ENCODE results near the gene TPI1.
"Not testable (repeated sequence)": the region's sequence is repeated elsewhere in the genome, so short reads cannot be mapped to it uniquely, and the experiment has no call there.

The TPI1 gene

DNA sequence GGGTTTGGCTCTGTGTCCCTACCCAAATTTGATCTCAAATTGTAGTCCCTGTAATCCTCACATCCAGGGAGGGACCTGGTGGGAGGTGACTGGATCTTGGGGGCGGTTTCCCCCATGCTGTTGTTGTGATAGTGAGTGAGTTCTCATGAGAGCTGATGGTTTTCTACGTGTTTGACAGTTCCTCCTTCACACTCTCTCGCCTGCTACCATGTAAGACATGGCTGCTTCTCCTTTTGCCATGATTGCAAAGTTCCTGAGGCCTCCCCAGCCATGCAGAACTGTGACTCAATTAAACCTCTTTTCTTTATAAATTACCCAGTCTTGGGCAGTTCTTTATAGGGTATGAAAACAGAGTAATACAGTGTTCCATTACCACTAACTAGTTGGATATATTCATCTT is 27.0 kb downstream of the TPI1 start:
- DNase-seq = no peak

DNA sequence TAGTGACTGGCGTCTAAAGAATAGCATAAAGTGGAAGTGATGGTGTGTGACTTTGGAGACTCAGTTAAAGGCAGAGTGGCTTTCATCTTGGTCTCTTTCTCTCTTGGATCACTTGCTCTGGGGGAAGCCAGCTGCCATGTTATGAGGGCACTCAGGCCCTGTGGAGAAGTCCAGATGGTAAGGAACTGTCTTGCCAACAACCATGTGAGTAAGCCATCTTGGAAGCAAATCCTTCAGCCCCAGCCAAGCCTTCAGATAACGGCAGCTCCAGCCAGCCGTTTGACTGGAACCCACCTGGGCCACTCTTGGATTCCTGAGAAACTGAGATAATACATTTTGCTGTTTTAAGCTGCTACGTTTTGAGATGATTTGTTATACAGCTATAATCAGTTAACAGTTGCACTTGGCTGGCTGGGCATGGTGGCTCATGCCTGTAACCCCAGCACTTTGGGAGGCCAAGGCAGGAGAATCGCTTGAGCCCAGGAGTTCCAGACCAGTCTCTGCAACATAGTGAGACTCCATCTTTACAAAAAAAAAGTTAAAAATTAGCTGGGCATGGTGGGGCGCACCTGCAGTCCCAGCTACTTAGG is 29.6 kb downstream of the TPI1 start:
- no peak for DNase-seq

DNA sequence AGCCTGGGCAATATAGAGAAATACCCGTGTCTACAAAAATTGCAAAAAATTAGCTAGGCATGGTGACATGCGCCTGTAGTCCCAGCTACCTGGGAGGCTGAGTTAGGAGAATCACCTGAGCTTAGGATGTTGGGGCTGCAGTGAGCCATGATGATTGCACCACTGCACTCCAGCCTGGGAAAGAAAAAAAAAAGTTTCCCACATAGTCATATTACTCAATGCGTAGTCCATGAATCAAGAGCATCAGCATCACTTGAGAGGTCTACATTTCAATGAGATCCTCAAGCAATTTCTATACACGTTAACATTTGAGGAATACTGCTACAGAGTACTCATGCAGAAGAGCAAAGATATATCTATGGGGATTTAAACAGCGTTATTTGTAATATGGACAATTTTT is 32.1 kb downstream of the TPI1 start:
- DNase-seq = no peak

DNA sequence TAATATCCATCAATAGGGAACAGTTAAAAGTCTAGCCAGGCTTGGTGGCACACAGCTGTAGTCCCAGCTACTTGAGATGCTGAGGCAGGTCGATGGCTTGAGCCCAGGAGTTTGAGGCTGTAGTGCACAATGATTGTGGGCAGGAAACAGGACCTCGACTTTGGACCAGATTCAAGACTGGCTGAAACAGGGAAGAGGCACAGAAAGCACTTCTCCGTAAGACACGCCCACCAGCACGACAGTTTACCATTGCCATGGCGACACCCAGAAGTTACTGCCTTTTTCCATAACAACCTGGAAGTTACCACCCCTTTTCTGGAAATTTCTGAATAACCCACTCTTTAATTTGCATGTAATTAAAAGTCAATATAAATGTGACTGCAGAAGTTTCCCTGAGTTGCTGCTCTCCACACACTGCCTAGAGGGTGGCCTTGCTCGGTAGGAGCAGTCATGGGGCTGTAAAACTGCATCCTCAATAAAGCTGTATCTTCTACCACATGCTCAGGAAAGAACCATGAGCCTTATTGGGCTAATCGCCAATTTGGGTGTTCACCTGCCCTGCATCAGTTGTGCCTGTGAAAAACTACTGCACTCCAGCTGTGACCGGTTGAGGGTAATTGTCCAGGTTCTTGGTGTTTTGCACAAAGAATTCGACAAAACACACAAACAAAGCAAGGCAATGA is 32.6 kb downstream of the TPI1 start:
- no peak for DNase-seq

DNA sequence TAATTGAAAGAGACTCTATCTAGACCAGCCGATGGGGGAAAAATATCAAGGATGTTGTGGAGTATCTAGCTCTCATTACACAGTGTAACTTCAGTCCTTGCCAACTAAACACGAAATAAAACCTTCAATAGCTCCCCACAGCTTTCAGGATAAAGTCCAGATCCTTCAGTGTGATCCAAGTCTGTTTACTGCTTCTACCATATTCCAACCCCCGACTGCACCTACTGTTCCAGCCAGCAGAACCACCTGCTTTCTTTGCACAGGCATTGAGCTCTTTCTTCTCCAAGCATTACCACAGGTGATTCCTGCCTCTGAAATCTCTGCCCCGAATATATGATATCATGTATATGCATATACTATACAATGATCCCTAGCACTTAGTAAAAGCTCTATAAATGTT is 35.1 kb downstream of the TPI1 start:
- no peak for DNase-seq

DNA sequence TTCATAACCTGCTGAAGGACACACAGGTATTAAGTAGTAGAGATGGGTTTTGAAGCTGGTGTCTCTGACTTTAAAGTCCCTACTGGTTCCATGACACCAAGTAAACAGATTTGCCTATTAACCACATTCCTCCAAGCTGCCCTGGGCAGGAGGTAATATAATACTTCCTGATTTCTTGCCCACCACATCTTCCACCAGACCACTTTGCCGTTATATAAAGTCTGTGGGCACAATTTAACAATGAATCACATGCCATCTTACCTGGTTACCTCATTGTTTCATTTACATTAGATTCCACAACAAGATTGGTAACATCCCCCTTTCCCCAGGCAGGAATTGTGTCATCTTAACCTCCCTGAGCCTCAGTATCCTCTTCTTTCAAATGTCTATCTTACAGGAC is 36.4 kb downstream of the TPI1 start:
- no peak for DNase-seq

DNA sequence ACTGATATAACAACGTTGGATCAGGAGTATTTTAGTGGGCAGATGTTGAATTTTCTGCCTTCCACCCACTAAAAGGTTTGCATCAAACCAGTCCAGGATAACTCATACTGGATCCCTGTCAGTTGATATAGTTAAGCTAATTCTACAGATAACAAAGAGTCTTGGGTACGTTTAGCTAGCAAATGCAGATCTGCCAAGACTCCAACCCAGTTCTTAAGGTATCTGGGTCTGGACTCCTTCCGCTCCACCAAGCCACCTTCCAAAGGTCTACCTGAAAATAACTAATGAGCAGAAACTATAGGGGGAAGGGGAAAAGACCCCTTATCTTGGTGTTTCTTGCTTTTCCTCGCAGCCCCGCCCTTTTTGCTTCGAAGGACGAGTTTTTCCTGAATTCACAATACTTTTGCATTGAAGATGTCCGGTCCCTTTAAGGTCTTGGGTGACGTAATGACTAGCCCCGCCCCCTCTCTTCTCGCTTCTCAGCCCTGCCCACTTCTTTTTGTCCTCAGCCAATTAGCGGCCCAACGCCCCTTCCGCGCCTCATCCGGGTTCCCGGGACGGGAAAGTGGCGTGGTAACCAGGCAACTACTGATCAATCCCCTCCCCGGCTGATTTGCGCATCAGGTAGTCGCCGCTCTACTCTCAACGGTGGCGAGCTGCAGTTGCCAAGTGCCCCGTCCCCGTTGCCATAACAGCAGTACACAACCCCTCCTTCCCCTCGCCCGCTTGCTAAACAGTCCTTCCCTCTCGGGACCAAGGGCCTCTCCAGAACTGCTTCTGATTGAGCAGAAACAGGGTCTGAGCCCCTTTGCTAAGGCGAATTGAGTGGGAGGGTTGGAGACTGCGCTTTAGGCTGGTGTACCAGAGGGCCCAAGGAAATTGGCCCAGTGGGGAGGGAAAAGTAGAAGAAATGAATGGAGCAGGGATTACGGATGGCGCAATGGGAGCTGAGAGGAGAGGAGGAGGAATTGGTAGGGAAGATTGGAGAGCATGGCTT is 37.2 kb downstream of the TPI1 start, which contains the start of gene LRRC23:
LRRC23 (plus strand) TSS at position 543 of the 997 bp plus-strand sequence. CDS start 812 bp downstream, outside the sequence.
- DNase-seq = peak; percentile 96

DNA sequence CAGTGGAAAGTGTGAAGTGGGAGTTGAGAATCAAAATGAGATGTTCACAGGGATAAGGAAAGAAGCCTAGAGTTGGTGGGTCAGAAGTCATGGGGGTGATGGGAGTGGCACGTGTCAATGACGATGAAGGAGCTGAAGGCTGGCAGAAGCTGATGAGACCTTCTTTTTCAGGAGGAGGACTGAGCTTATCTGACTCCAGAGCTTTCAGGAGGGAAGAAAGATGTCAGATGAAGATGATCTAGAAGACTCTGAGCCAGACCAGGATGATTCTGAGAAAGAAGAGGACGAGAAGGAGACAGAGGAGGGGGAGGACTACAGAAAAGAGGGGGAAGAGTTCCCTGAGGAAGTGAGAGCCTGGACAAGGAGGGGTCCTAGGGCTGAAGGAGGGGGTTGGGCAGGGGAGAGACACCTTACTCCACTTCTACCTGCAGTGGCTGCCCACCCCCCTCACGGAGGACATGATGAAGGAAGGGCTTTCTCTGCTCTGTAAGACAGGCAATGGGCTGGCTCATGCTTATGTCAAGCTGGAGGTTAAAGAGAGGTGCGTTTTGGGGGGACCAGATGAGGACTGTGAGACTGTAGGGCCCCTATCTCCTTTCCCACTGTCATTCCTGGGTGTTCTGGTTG is 38.2 kb downstream of the TPI1 start:
- DNase-seq = no peak

DNA sequence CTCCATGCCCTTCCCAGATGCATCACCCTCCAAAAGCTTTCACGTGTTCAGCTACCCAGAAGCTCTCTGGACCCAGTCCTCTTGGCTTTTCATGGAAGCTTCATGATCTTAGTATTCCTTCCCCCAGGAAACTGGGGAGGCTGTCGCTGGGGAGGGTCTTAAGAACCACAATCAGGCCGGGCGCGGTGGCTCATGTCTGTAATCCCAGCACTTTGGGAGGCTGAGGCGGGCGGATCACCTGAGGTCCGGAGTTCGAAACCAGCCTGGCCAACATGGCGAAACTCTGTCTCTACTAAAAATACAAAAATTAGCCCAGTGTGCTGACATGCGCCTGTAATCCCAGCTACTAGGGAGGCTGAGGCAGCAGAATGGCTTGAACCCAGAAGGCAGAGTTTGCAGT is 40.8 kb downstream of the TPI1 start:
- not testable (repeated sequence) for DNase-seq

DNA sequence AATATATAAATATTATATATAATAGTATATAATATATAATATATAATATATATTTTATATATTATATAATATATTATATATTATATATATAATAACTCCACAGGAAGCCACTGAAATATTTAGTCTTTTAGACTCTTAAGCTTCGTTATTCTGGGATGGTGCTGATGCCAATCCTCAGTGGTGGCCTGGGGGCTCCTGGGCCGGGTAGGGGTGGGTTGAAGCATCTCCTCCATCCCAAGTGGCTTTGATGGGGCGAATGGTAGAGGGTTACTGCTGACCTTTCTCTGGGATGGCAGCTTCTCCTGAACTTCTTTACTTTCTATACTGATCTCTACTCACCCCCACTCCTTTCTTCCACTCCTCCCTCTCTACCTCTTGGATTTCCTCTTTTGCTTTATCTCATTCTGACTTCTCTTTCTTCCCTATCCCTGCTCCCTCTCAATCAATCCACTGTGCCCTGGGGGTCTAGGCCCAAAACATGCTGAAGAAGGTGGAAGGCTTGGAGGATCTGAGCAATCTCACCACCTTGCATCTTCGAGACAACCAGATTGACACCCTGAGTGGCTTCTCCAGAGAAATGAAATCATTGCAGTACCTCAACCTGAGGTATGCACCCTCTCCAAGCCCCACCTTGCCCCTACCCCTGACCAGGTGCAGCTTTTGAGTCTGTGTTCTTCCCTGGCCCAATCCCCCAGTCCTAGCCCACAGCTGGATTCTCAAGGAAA is 42.3 kb downstream of the TPI1 start:
- no peak for DNase-seq

DNA sequence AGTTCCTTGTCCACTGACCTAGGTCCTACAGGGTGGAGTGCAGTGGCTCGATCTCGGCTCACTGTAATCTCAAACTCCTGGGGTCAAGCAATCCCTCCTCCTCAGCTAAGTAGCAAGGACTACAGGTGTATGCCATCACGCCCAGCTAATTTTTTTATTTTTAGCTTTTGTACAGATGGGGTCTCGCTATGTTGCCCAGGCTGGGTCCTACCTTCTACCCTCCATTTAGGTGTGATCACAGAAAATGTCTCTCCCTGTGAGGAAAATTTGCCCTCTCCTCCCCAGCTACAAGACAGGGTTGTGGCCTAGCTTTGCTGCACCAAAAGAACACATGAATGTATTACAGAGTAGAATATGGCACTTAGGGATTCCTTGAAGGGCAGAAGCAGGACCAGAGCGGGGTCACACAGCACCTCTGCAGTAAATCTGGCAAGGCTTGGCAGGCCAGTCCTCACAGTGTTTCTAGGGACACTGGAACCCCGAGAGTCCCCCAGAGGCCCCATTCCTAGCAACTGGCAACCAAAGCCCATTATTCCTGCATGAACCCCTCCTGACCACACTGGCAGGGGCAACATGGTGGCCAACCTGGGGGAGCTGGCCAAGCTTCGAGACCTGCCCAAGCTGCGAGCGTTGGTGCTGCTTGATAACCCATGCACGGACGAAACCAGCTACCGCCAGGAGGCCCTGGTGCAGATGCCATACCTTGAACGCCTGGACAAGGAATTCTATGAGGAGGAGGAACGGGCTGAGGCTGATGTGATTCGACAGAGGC is 45.0 kb downstream of the TPI1 start:
- DNase-seq = no peak

DNA sequence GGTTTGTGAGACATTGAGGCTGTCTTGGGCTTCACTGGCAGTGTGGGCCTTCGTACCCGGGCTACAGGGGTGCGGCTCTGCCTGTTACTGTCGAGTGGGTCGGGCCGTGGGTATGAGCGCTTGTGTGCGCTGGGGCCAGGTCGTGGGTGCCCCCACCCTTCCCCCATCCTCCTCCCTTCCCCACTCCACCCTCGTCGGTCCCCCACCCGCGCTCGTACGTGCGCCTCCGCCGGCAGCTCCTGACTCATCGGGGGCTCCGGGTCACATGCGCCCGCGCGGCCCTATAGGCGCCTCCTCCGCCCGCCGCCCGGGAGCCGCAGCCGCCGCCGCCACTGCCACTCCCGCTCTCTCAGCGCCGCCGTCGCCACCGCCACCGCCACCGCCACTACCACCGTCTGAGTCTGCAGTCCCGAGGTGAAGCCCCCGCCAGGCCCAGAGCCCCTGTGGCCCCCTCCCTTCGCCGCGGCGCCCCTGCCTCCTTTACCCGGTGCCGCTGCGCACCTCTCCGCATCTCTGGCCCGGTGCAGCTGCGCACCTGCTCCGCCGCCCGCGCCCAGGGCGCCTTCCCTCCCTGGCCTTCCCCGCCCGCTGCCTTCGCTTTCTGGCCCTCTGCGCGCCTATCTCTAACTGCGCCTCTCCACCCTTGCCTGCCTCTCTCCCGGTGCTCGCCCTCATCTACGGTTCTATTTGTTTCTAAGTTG is 47.1 kb downstream of the TPI1 start, which contains the start of gene ENO2:
ENO2 (plus strand) TSS at position 335 of the 701 bp plus-strand sequence. CDS start 1,253 bp downstream, outside the sequence.
- DNase-seq = peak; percentile 80

DNA sequence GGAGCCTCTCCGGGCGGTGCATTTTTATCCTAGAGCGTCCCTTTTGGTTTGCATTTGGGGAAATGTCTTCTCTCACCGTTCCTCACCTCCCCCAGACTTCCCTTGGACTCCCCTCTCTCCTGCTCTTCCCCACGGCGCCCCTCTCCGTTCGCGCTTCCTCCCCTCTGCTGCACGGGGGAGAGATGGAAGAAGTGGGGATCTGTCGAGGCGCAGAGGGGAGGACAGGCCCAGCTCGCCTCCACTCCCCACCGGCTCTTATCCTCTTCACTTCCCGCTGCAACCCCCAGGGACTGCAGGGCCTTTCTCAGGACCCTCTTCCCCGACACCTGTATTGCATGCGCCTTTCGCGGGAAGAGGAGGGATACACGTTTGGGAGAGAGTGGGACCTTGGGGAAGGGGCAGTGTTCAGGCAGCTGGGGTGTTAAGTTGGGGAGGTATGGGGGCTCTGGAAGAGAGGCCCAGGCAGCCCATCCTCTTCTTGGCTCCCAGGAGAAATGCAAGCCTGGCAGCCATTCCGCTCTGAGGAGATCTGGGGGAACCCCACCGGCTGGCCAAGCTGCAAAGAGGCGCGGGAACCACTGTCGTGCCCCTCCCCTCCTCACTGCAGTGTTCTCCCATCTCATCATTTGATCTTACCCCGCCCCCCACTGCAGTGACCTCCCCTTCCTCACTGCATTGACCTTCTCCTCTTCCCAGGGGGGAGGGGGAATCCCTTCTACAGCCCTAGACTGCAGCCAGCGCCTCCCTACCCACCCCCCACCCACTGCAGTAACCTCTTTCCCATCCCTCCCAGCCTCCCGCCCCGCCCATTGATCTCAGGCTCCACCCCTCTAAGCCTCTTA is 47.8 kb downstream of the TPI1 start:
- no peak for DNase-seq

DNA sequence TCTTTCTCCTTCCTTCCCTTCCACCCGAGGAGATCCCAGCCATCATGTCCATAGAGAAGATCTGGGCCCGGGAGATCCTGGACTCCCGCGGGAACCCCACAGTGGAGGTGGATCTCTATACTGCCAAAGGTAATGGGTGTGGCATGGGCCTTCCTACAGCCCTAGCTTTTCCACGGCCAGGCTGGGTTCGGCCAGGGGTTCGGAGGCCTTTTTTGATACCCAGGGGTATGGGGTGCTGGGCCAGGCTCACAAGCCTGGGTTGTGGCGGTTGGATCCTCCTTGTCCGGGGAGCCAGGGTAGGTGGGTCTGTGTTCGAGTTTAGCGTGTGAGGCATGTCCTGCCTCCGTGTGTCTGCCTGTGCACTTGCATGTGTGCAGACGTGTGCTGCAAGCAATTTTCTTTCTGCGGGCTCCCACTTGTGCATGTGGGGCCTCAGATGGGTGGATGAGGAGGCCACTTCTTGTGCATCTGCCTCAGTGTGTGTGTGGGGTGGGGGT is 48.5 kb downstream of the TPI1 start:
- no peak for DNase-seq

DNA sequence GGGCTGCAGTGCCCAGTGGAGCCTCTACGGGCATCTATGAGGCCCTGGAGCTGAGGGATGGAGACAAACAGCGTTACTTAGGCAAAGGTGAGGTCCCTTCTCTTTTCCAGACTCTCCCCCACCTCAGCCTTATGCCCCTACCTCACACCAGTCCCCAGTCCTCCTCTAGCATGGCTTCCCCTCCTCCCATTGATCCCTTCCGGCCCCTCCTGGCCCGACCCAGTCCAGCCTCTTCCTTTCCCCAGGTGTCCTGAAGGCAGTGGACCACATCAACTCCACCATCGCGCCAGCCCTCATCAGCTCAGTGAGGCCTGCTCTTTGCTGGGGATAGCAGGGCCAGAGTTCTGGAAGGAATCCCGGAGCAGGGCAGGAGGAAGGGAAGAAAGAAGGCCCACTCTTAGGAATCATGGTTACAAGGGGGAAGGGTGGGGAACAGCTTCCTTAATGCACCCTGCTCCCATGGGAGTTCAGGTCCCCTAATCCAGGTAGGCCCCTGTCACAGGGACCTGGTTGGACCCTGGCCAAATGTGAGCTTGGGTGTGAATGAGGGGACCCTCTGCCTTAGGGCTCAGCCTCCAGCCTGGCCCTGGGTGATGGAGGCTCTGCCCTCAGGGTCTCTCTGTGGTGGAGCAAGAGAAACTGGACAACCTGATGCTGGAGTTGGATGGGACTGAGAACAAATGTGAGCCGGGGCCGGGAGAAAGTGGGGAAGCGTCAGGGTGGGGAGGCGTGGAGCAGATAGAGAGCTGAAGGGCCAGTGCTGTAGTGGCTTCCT is 49.3 kb downstream of the TPI1 start:
- DNase-seq = no peak

DNA sequence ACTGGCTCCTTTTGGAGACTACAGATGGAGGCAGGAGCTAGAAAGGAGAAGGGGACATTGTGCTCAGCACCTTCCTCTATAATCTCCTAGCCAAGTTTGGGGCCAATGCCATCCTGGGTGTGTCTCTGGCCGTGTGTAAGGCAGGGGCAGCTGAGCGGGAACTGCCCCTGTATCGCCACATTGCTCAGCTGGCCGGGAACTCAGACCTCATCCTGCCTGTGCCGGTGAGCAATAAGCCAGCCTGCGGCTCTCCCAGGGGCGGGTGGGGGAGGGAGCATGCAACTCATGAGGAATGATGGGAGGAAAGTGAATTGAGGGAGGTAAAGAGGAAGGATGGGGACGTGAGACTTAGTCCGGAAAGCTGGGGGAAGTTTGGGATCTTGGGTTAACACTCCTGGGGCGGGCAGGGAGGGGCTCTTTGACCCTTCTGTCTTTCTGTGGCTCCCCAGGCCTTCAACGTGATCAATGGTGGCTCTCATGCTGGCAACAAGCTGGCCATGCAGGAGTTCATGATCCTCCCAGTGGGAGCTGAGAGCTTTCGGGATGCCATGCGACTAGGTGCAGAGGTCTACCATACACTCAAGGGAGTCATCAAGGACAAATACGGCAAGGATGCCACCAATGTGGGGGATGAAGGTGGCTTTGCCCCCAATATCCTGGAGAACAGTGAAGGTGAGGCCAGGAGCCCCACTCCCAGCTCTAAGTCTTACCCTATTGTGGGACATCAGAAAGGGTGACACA is 50.3 kb downstream of the TPI1 start:
- DNase-seq = no peak

DNA sequence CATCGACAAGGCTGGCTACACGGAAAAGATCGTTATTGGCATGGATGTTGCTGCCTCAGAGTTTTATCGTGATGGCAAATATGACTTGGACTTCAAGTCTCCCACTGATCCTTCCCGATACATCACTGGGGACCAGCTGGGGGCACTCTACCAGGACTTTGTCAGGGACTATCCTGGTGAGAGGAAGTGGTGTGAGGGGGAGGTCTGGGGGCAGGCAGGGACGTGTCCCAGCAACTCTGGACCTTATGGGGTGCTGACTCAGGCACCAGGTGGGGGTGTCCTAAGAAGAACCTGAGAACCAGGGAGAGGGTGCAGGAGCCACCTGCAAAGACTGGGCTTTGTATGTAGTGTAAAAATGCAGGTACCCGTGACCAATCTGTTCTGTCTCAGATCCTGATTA is 52.3 kb downstream of the TPI1 start:
- no peak for DNase-seq

All from NCI-H1694 treated with DMSO at 0.1 percent for 48 hours (cell line).